HepG2 (cell line): ENCODE measurements around the gene NRAP. TPM values are rescaled to one million over a fixed set of nuclear protein-coding genes. Genes with fewer than 3 reads are reported as not detected.

Experiments used
- ATAC-seq: fragments of 200-7000 bp; cut with Tn5 transposase; 3 replicates; pipeline ENCODE4 v1.9.1; 2020; ENCODE audit warnings: mild to moderate bottlenecking, moderate library complexity
- BruUV-seq: library from RNA; stranded (reverse); fragments of 400-500 nt; replicated peaks from 2 replicates; lab custom pipeline; 2021; lab: Mats Ljungman, UMichigan
- CTCF ChIA-PET: fragments of 300-600 bp; formaldehyde crosslinking; extraction: SDS; loops from one replicate; lab custom pipeline; 2021; ENCODE audit warnings: low total read pairs, inconsistent platforms, low intra/inter-chr PET ratio; lab: Yijun Ruan, JAX
- POLR2A ChIA-PET: fragments of 350-600 bp; sonication (Branson Sonifier 250); formaldehyde crosslinking; loops from one replicate; lab custom pipeline; 2020; ENCODE audit warnings: antibody characterized with exemption, inconsistent platforms; lab: Yijun Ruan, JAX
- DNase-seq: peaks from one replicate; pipeline ENCODE4 v3.0.0-alpha.2; 2015; ENCODE audit warnings: low spot score
- FAIRE-seq: peaks from 3 replicates; lab custom pipeline; 2011; peaks lifted over from hg19 to GRCh38; lab: Jason Lieb, UNC
- H2AFZ ChIP-seq: one replicate; pipeline ENCODE4 v1.6.1; 2011; ENCODE audit warnings: low read length, inconsistent platforms
- H3K27ac ChIP-seq: fragments of 300-600 bp; 3 replicates; pipeline ENCODE4 v1.8.0; 2011; ENCODE audit warnings: mixed run types, mild to moderate bottlenecking, mixed read lengths, low read length, inconsistent platforms; ENCODE audit not compliant: insufficient read depth; ENCODE audit errors: extremely low read length
- H3K27me3 ChIP-seq, 2 experiments: fragments of 200-600 bp in 1 of 2; 2 replicates in 1 of 2; 3 replicates in 1 of 2; pipeline versions ENCODE4 v1.6.0 to v1.8.0; 2011; ENCODE audit warnings: low read length in 2 of 2, mild to moderate bottlenecking in 2 of 2, moderate library complexity in 2 of 2, inconsistent platforms in 1 of 2; ENCODE audit not compliant: insufficient read depth in 2 of 2, control insufficient read depth in 1 of 2
- H3K36me3 ChIP-seq, 2 experiments: fragments of 200-600 bp in 1 of 2; replicated peaks in 1 of 2; 2 replicates in 1 of 2; 3 replicates in 1 of 2; pipeline versions ENCODE4 v1.5.1 to v1.8.0; 2011; ENCODE audit warnings: low read length in 2 of 2, inconsistent platforms in 1 of 2; ENCODE audit not compliant: insufficient read depth in 2 of 2, control insufficient read depth in 1 of 2
- H3K4me1 ChIP-seq: 2 replicates; pipeline ENCODE4 v1.5.1; 2012; ENCODE audit warnings: low read length, inconsistent platforms; ENCODE audit not compliant: insufficient read depth
- H3K4me2 ChIP-seq: 2 replicates; pipeline ENCODE4 v1.6.0; 2011; ENCODE audit warnings: low read depth, low read length, inconsistent platforms
- H3K4me3 ChIP-seq, 3 experiments: fragments of 200-600 bp in 1 of 3; sonication (generic), shearing (Covaris generic) in 1 of 3; replicated peaks in 1 of 3; 2 replicates each; pipeline ENCODE4 v1.5.1; 2011 to 2016; ENCODE audit warnings: low read length in 3 of 3, inconsistent platforms in 2 of 3, low read depth in 2 of 3, mild to moderate bottlenecking in 2 of 3, control low read depth in 1 of 3, mixed read lengths in 1 of 3; ENCODE audit not compliant: insufficient read depth in 1 of 3
- H3K79me2 ChIP-seq: one replicate; pipeline ENCODE4 v1.6.1; 2011; ENCODE audit warnings: low read length, inconsistent platforms; ENCODE audit not compliant: insufficient read depth
- H3K9ac ChIP-seq: 2 replicates; pipeline ENCODE4 v1.6.0; 2011; ENCODE audit warnings: mild to moderate bottlenecking, low read depth, low read length, inconsistent platforms; ENCODE audit not compliant: insufficient read depth
- H3K9me3 ChIP-seq: 2 replicates; pipeline ENCODE4 v1.5.1; 2012; ENCODE audit warnings: mild to moderate bottlenecking, low read length
- H4K20me1 ChIP-seq: 2 replicates; pipeline ENCODE4 v1.6.0; 2011; ENCODE audit warnings: inconsistent platforms, mild to moderate bottlenecking, low read length, moderate library complexity; ENCODE audit not compliant: insufficient read depth
- AHR ChIP-seq: IDR thresholded peaks from 2 replicates; pipeline ENCODE4 v1.6.1; 2018; ENCODE audit warnings: missing genetic modification reagents, missing compliant biosample characterization
- HDAC6 ChIP-seq: fragments of 200-600 bp; sonication (generic); IDR thresholded peaks from 2 replicates; pipeline ENCODE4 v1.7.0; 2017; ENCODE audit warnings: mild to moderate bottlenecking, antibody characterized with exemption, low read length, low read depth
- HOXA5 ChIP-seq: sonication (generic); formaldehyde crosslinking; IDR thresholded peaks from 2 replicates; pipeline ENCODE4 v1.4.0; 2020; ENCODE audit warnings: missing genetic modification reagents
- JUN ChIP-seq: sonication (generic); formaldehyde crosslinking; IDR thresholded peaks from 2 replicates; pipeline ENCODE4 v1.4.0; 2020; ENCODE audit warnings: mild to moderate bottlenecking, missing genetic modification reagents
- MAFG ChIP-seq: sonication (generic); formaldehyde crosslinking; IDR thresholded peaks from 2 replicates; pipeline ENCODE4 v1.5.1; 2020; ENCODE audit warnings: mild to moderate bottlenecking, missing genetic modification reagents
- MAZ ChIP-seq, 2 experiments: sonication (generic) in 1 of 2; formaldehyde crosslinking in 1 of 2; IDR thresholded peaks; 2 replicates each; pipeline versions ENCODE4 v1.5.0 to v1.6.1; 2012 to 2020; ENCODE audit warnings: low read depth in 2 of 2, mild to moderate bottlenecking in 2 of 2, borderline replicate concordance in 1 of 2, improper control_type of control experiment in 1 of 2, low read length in 1 of 2, missing genetic modification reagents in 1 of 2, moderate library complexity in 1 of 2
- MTERF4 ChIP-seq: sonication (generic); formaldehyde crosslinking; IDR thresholded peaks from 2 replicates; pipeline ENCODE4 v1.8.0; 2023; ENCODE audit warnings: mild to moderate bottlenecking, missing genetic modification reagents
- NKX3-1 ChIP-seq: sonication (generic); formaldehyde crosslinking; IDR thresholded peaks from 2 replicates; pipeline ENCODE4 v1.5.0; 2020; ENCODE audit warnings: missing genetic modification reagents
- NPAS2 ChIP-seq: sonication (generic); formaldehyde crosslinking; IDR thresholded peaks from 2 replicates; pipeline ENCODE4 v1.8.0; 2022; ENCODE audit warnings: mild to moderate bottlenecking, missing genetic modification reagents, borderline replicate concordance
- SNAPC5 ChIP-seq: sonication (generic); formaldehyde crosslinking; IDR thresholded peaks from 2 replicates; pipeline ENCODE4 v1.8.1; 2023; ENCODE audit warnings: mild to moderate bottlenecking, missing genetic modification reagents, borderline replicate concordance
- TFAP4 ChIP-seq: sonication (generic); IDR thresholded peaks from 2 replicates; pipeline ENCODE4 v1.6.1; 2016; ENCODE audit warnings: low read depth, borderline replicate concordance
- YY1 ChIP-seq: IDR thresholded peaks from 2 replicates; pipeline ENCODE4 v1.6.1; 2011; ENCODE audit warnings: low read length, low read depth, moderate library complexity, mild to moderate bottlenecking; ENCODE audit not compliant: insufficient read depth, insufficient replicate concordance
- ZC3H4 ChIP-seq: sonication (generic); formaldehyde crosslinking; IDR thresholded peaks from 2 replicates; pipeline ENCODE4 v1.4.0; 2020; ENCODE audit warnings: missing genetic modification reagents, borderline replicate concordance
- ZNF280B ChIP-seq: sonication (generic); formaldehyde crosslinking; IDR thresholded peaks from 2 replicates; pipeline ENCODE4 v1.5.0; 2020; ENCODE audit warnings: missing genetic modification reagents, mild to moderate bottlenecking, borderline replicate concordance
- ZNF644 ChIP-seq: IDR thresholded peaks from 2 replicates; pipeline ENCODE4 v1.6.1; 2016; ENCODE audit warnings: low read depth
- WGBS: methylation state at CpG from one replicate; pipeline ENCODE4 v1.1.6; 2017; ENCODE audit warnings: low lambda C conversion rate; 5-methylcytosine and 5-hydroxymethylcytosine counted together
- in situ Hi-C: cut with HindIII; loops from 2 replicates; pipeline ENCODE4 v1.10.0; 2017; ENCODE audit warnings: low pct_unique_long_range_greater_than_20kb; ENCODE audit not compliant: extremely low pct_ligation_motif_present
- intact Hi-C: fragments of 100-400 bp; cut with micrococcal nuclease; formaldehyde crosslinking; loops from one replicate; pipeline ENCODE4 v1.10.0; 2022; ENCODE audit not compliant: unreplicated experiment
- polyA plus RNA-seq, 8 experiments: library from polyadenylated mRNA; depleted of rRNA in 3 of 8; stranded (reverse) in 7 of 8; unstranded in 1 of 8; fragments of >200 nt; fragmentation: Illumina TruSeq in 4 of 8; extraction: Trizol in 4 of 8; gene quantifications; 2 replicates each; pipeline versions ENCODE4 v1.2.1 to v1.2.3, GENCODE V29; 2011 to 2016; ENCODE audit warnings: low read depth in 4 of 8, missing spikeins in 1 of 8, mixed read lengths in 1 of 8; ENCODE audit not compliant: insufficient read depth in 1 of 8
- total RNA-seq, 5 experiments: library from RNA; depleted of rRNA; stranded (reverse); fragments of >200 nt; fragmentation: Illumina TruSeq; extraction: Trizol; gene quantifications; 2 replicates each; pipeline ENCODE4 v1.2.3, GENCODE V29; 2016; ENCODE audit warnings: low read depth in 1 of 5

Gene NRAP
- total and polyA plus RNA-seq, 2 of the 13 experiments (the other 11 are each of a cell fraction or from before 2014, with no cell fraction given), result not detected

- peaks cover 6 to 12% of the 10 kb centered on the region in 2 experiments; a peak in 3 of 5 replicates for H3K36me3 ChIP-seq
- in situ Hi-C loops, result no loop called here
- no peak overlapping the region for H3K9ac ChIP-seq
- CTCF ChIA-PET, result no interaction called here
- no peak for ATAC-seq
- no TSS peak for BruUV-seq
- no peak overlapping the region for H3K4me3 ChIP-seq
- 67% methylated on average over 3 of the region's 3 CpGs for WGBS
- DNase-seq, result no peak
- no peaks in the 10 kb centered on the region for H3K27me3 ChIP-seq
- no peak overlapping the region for H3K4me2 ChIP-seq
- no peaks in the 10 kb centered on the region for H3K4me1 ChIP-seq
- intact Hi-C loops, result no loop called here
- H2AFZ ChIP-seq, result no peak overlapping the region
- H3K79me2 ChIP-seq, result peaks cover 52% of the 10 kb centered on the region
- TF ChIP-seq YY1 (no peak), ZC3H4 (CRISPR knock-in tag) (no peak), ZNF644 (CRISPR knock-in tag) (no peak), NKX3-1 (no peak), MAZ (IDR thresholded peaks at IDR 0.05; ENCODE audit: borderline replicate concordance, low read depth, low read length) (no peak), MAZ (CRISPR knock-in tag; IDR thresholded peaks at IDR 0.05; ENCODE audit: low read depth) (no peak), JUN (no peak), HDAC6 (no peak), NPAS2 (CRISPR knock-in tag) (no peak)
- 0 out of 2 replicates have a peak, but pooled peaks cover 3% of the 10 kb centered on the region for H4K20me1 ChIP-seq
- POLR2A ChIA-PET, result no interaction called here
- peaks cover 25% of the 10 kb centered on the region for H3K9me3 ChIP-seq
- no peak for FAIRE-seq
- no peak overlapping the region for H3K27ac ChIP-seq
Observed at GRCh38 chr10:113690749-113691148, 26.9 kb upstream of the NRAP start.

GRCh38 chr10:113689574-113689973 lies 25.7 kb upstream of the NRAP start:
- Histone ChIP-seq H3K4me1 (no peaks in the 10 kb centered on the region), H3K36me3 (peaks cover 6 to 12% of the 10 kb centered on the region in 2 experiments; a peak in 3 of 5 replicates), H2AFZ (no peak overlapping the region), H3K27ac (no peak overlapping the region), H3K4me2 (no peak overlapping the region), H3K27me3 (no peaks in the 10 kb centered on the region), H4K20me1 (0 out of 2 replicates have a peak, but pooled peaks cover 3% of the 10 kb centered on the region), H3K9ac (no peak overlapping the region), H3K4me3 (no peak overlapping the region), H3K79me2 (peaks cover 56% of the 10 kb centered on the region), H3K9me3 (peaks cover 25% of the 10 kb centered on the region)
- intact Hi-C loops, result no loop called here
- DNase-seq, result no peak
- 71% methylated on average over 3 of the region's 3 CpGs for WGBS
- in situ Hi-C loops, result no loop called here
- CTCF ChIA-PET, result no interaction called here
- FAIRE-seq, result no peak
- POLR2A ChIA-PET, result no interaction called here
- no peak for ATAC-seq
- BruUV-seq, result no TSS peak
- no peak for TF ChIP-seq ZNF280B (CRISPR knock-in tag)
- TF ChIP-seq HOXA5, result no peak
- no peak for TF ChIP-seq SNAPC5 (CRISPR knock-in tag)
- no peak for TF ChIP-seq MTERF4
- no peak for TF ChIP-seq TFAP4
- TF ChIP-seq AHR, result no peak
- TF ChIP-seq MAFG, result no peak
